ENCODE data around the gene BID.

BID gene

DNA sequence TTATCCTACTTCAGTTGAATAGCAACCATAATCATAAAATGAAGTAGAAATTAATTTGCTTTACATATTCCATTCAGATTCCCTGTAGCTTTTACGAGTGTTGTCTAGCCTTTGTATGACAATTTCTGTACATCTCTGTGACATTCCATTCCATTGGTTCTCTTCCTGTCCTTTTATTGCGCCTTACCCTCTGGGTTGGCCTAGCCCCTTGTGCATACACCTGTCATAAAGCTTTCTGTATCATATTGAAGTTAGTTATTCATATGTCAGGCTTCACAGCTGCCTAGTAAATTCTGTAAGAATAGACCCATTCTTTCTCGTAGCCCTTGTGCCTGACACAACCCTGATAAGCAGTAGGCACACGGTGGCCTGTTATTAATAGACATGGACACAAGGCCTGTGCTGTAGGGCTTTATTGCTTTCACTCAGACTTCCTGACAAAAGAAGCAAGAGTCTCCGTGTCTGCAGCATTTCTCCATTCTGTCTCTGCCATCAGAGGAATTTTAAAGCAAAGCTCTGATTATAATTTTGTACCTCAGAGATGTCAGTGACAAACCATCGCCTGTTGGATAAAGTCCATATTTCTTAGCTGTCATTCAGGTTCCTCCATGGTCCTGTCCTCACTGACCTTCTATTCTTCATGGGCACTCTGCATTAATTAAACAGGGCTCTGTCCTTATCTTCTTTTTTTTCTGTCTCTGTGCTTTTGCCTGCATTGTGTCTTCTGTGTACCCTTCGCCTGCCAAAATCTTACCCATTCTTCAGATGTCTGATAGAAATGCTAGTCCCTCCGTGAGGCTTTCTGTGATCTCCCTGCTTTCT, 49.4 kb downstream of the BID start:
- Histone ChIP-seq H3K4me2 (ENCODE audit: low read length) (no peak overlapping the region), H2AK5ac (ENCODE audit: low read length) (no peak overlapping the region), H3K4me3 (ENCODE audit: low read length) (no peak overlapping the region), H3K27ac (ENCODE audit: low read depth, low read length) (no peak overlapping the region), H3K23ac (ENCODE audit: low read length) (no peak overlapping the region), H2BK120ac (ENCODE audit: low read depth, low read length) (no peak overlapping the region), H3K56ac (ENCODE audit: low read length) (no peak overlapping the region), H3K79me2 (ENCODE audit: control insufficient read depth, insufficient read depth, low read length) (no peaks in the 10 kb centered on the region), H3K4ac (ENCODE audit: low read depth, low read length) (no peak overlapping the region), H4K5ac (ENCODE audit: low read length) (no peak overlapping the region), H3K27me3 (ENCODE audit: insufficient read depth, low read length, poor library complexity) (no peaks in the 10 kb centered on the region), H4K8ac (ENCODE audit: low read depth, low read length) (no peak overlapping the region), H3K79me1 (ENCODE audit: low read length) (no peaks in the 10 kb centered on the region), H3K9ac (ENCODE audit: low read length) (no peak overlapping the region), H3K4me1 (ENCODE audit: control insufficient read depth, low read depth, low read length) (no peaks in the 10 kb centered on the region), H2BK5ac (ENCODE audit: low read length) (no peak overlapping the region), H2BK15ac (replicated peaks; ENCODE audit: low read depth) (no peak overlapping the region), H3K36me3 (ENCODE audit: control insufficient read depth, insufficient read depth, low read length) (peaks cover 3% of the 10 kb centered on the region), H3K18ac (ENCODE audit: low read length) (no peak overlapping the region)
- no peak for DNase-seq
- WGBS (ENCODE audit: extremely low coverage, insufficient coverage, low lambda C conversion rate) = no CpG with 5 or more reads among the region's 8 CpGs

DNA sequence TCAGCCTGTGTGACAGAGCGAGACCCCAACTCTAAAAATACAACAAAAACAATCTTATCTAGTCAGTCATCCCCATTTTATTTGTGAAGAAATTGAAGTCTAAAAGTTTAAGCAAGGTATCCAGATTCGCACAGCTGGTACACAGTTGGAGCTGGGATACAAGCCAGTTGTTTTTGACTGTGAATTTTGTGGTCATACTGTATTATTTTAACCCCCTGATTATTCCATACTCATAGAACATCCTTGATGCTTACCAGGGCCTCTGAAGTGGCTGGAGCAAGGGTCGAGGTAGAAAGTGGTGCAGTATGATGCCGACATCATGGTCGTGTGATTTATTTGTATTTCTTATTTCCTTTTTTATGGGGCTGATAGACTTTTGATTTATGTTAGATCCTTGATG, 50.0 kb downstream of the BID start:
- no peaks in the 10 kb centered on the region for H3K4me1 ChIP-seq (ENCODE audit: control insufficient read depth, low read depth, low read length)
- H3K79me2 ChIP-seq (ENCODE audit: control insufficient read depth, insufficient read depth, low read length) = no peaks in the 10 kb centered on the region
- no peak overlapping the region for H4K8ac ChIP-seq (ENCODE audit: low read depth, low read length)
- no peak overlapping the region for H3K27ac ChIP-seq (ENCODE audit: low read depth, low read length)
- H3K27me3 ChIP-seq (ENCODE audit: insufficient read depth, low read length, poor library complexity) = no peaks in the 10 kb centered on the region
- no peak overlapping the region for H2AK5ac ChIP-seq (ENCODE audit: low read length)
- H3K23ac ChIP-seq (ENCODE audit: low read length) = no peak overlapping the region
- H3K18ac ChIP-seq (ENCODE audit: low read length) = no peak overlapping the region
- no peak overlapping the region for H3K56ac ChIP-seq (ENCODE audit: low read length)
- H3K79me1 ChIP-seq (ENCODE audit: low read length) = no peaks in the 10 kb centered on the region
- no peak for DNase-seq
- no peak overlapping the region for H2BK120ac ChIP-seq (ENCODE audit: low read depth, low read length)
- H3K9ac ChIP-seq (ENCODE audit: low read length) = no peak overlapping the region
- H3K36me3 ChIP-seq (ENCODE audit: control insufficient read depth, insufficient read depth, low read length) = peaks cover 3% of the 10 kb centered on the region
- no peak overlapping the region for H3K4ac ChIP-seq (ENCODE audit: low read depth, low read length)
- no peak overlapping the region for H4K5ac ChIP-seq (ENCODE audit: low read length)
- no CpG with 5 or more reads among the region's 5 CpGs for WGBS (ENCODE audit: extremely low coverage, insufficient coverage, low lambda C conversion rate)
- no peak overlapping the region for H2BK5ac ChIP-seq (ENCODE audit: low read length)
- H2BK15ac ChIP-seq (replicated peaks; ENCODE audit: low read depth) = no peak overlapping the region
- H3K4me3 ChIP-seq (ENCODE audit: low read length) = no peak overlapping the region
- no peak overlapping the region for H3K4me2 ChIP-seq (ENCODE audit: low read length)

- no peaks in the 10 kb centered on the region for H3K79me1 ChIP-seq (ENCODE audit: low read length)
- H3K4me1 ChIP-seq (ENCODE audit: control insufficient read depth, low read depth, low read length) = no peaks in the 10 kb centered on the region
- no peak overlapping the region for H3K56ac ChIP-seq (ENCODE audit: low read length)
- no peaks in the 10 kb centered on the region for H3K79me2 ChIP-seq (ENCODE audit: control insufficient read depth, insufficient read depth, low read length)
- no CpG with 5 or more reads among the region's 5 CpGs for WGBS (ENCODE audit: extremely low coverage, insufficient coverage, low lambda C conversion rate)
- H3K4me2 ChIP-seq (ENCODE audit: low read length) = no peak overlapping the region
- H3K27me3 ChIP-seq (ENCODE audit: insufficient read depth, low read length, poor library complexity) = no peaks in the 10 kb centered on the region
- H2BK120ac ChIP-seq (ENCODE audit: low read depth, low read length) = no peak overlapping the region
- H3K4ac ChIP-seq (ENCODE audit: low read depth, low read length) = no peak overlapping the region
- no peaks in the 10 kb centered on the region for H3K36me3 ChIP-seq (ENCODE audit: control insufficient read depth, insufficient read depth, low read length)
- H3K27ac ChIP-seq (ENCODE audit: low read depth, low read length) = no peak overlapping the region
- H2BK5ac ChIP-seq (ENCODE audit: low read length) = no peak overlapping the region
- no peak overlapping the region for H2BK15ac ChIP-seq (replicated peaks; ENCODE audit: low read depth)
- no peak overlapping the region for H4K8ac ChIP-seq (ENCODE audit: low read depth, low read length)
- no peak overlapping the region for H3K23ac ChIP-seq (ENCODE audit: low read length)
- no peak overlapping the region for H3K4me3 ChIP-seq (ENCODE audit: low read length)
- no peak overlapping the region for H4K5ac ChIP-seq (ENCODE audit: low read length)
- no peak overlapping the region for H3K18ac ChIP-seq (ENCODE audit: low read length)
- H3K9ac ChIP-seq (ENCODE audit: low read length) = no peak overlapping the region
- no peak for DNase-seq
- H2AK5ac ChIP-seq (ENCODE audit: low read length) = no peak overlapping the region
These were observed 54.4 kb downstream of the BID start for GRCh38 chr22:17719911-17720310.

DNA sequence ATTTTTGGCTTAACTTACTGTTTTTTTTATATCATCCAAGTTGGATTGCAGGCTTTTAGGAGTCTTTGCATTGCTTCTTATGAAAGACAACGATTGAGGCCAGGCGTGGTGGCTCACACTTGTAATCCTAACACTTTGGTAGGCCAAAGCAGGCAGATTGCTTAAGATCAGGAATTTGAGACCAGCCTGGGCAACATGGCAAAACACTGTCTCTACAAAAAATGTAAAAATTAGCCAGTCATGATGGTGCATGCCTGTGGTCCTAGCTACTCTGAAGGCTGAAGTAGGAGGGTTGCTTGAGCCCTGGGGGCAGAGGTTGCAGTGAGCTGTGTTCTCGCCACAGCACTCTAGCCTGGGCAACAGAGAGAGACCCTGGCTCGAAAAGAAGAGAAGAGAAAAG, 56.6 kb downstream of the BID start:
- H3K36me3 ChIP-seq (ENCODE audit: control insufficient read depth, insufficient read depth, low read length) = no peaks in the 10 kb centered on the region
- H3K4me3 ChIP-seq (ENCODE audit: low read length) = no peak overlapping the region
- H3K27me3 ChIP-seq (ENCODE audit: insufficient read depth, low read length, poor library complexity) = no peaks in the 10 kb centered on the region
- H3K23ac ChIP-seq (ENCODE audit: low read length) = no peak overlapping the region
- H3K18ac ChIP-seq (ENCODE audit: low read length) = no peak overlapping the region
- no peaks in the 10 kb centered on the region for H3K79me1 ChIP-seq (ENCODE audit: low read length)
- no peak overlapping the region for H3K27ac ChIP-seq (ENCODE audit: low read depth, low read length)
- no peak for DNase-seq
- H3K4me2 ChIP-seq (ENCODE audit: low read length) = no peak overlapping the region
- H3K4me1 ChIP-seq (ENCODE audit: control insufficient read depth, low read depth, low read length) = no peaks in the 10 kb centered on the region
- no peaks in the 10 kb centered on the region for H3K79me2 ChIP-seq (ENCODE audit: control insufficient read depth, insufficient read depth, low read length)
- no peak overlapping the region for H2AK5ac ChIP-seq (ENCODE audit: low read length)
- WGBS (ENCODE audit: extremely low coverage, insufficient coverage, low lambda C conversion rate) = no CpG with 5 or more reads among the region's 4 CpGs
- no peak overlapping the region for H3K4ac ChIP-seq (ENCODE audit: low read depth, low read length)
- no peak overlapping the region for H4K8ac ChIP-seq (ENCODE audit: low read depth, low read length)
- no peak overlapping the region for H3K56ac ChIP-seq (ENCODE audit: low read length)
- no peak overlapping the region for H2BK15ac ChIP-seq (replicated peaks; ENCODE audit: low read depth)
- no peak overlapping the region for H4K5ac ChIP-seq (ENCODE audit: low read length)
- H2BK5ac ChIP-seq (ENCODE audit: low read length) = no peak overlapping the region
- no peak overlapping the region for H3K9ac ChIP-seq (ENCODE audit: low read length)
- no peak overlapping the region for H2BK120ac ChIP-seq (ENCODE audit: low read depth, low read length)

DNA sequence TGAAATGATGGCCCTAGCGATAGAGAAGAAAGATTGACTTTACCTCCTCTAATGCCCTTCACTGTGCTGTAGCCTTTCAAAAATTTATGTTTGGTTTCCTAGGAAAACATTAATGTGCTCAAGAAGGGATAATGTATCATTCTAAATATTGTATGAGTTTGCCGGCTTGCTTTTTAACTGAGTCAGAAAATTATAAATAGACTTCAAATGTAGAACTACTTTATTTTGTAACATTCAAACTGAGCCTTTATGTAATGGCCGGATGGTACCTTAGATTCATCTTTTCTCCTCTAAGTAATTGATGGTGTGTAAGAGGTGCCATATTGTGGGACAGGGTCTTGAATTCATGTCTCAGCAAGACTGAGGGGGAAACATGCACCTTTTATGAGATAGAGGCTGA, 57.7 kb downstream of the BID start:
- WGBS (ENCODE audit: extremely low coverage, insufficient coverage, low lambda C conversion rate) = no CpG with 5 or more reads among the region's 3 CpGs
- no peaks in the 10 kb centered on the region for H3K79me1 ChIP-seq (ENCODE audit: low read length)
- DNase-seq = no peak
- no peak overlapping the region for H3K23ac ChIP-seq (ENCODE audit: low read length)
- no peak overlapping the region for H2BK120ac ChIP-seq (ENCODE audit: low read depth, low read length)
- no peaks in the 10 kb centered on the region for H3K79me2 ChIP-seq (ENCODE audit: control insufficient read depth, insufficient read depth, low read length)
- no peak overlapping the region for H3K4me3 ChIP-seq (ENCODE audit: low read length)
- no peaks in the 10 kb centered on the region for H3K4me1 ChIP-seq (ENCODE audit: control insufficient read depth, low read depth, low read length)
- H2BK15ac ChIP-seq (replicated peaks; ENCODE audit: low read depth) = no peak overlapping the region
- H3K4me2 ChIP-seq (ENCODE audit: low read length) = no peak overlapping the region
- H2AK5ac ChIP-seq (ENCODE audit: low read length) = no peak overlapping the region
- H3K36me3 ChIP-seq (ENCODE audit: control insufficient read depth, insufficient read depth, low read length) = no peaks in the 10 kb centered on the region
- no peak overlapping the region for H3K27ac ChIP-seq (ENCODE audit: low read depth, low read length)
- no peak overlapping the region for H3K4ac ChIP-seq (ENCODE audit: low read depth, low read length)
- H3K56ac ChIP-seq (ENCODE audit: low read length) = no peak overlapping the region
- no peak overlapping the region for H4K8ac ChIP-seq (ENCODE audit: low read depth, low read length)
- H2BK5ac ChIP-seq (ENCODE audit: low read length) = no peak overlapping the region
- no peak overlapping the region for H4K5ac ChIP-seq (ENCODE audit: low read length)
- H3K18ac ChIP-seq (ENCODE audit: low read length) = no peak overlapping the region
- H3K9ac ChIP-seq (ENCODE audit: low read length) = no peak overlapping the region
- no peaks in the 10 kb centered on the region for H3K27me3 ChIP-seq (ENCODE audit: insufficient read depth, low read length, poor library complexity)

- H2BK120ac ChIP-seq (ENCODE audit: low read depth, low read length) = no peak overlapping the region
- H3K36me3 ChIP-seq (ENCODE audit: control insufficient read depth, insufficient read depth, low read length) = no peaks in the 10 kb centered on the region
- WGBS (ENCODE audit: extremely low coverage, insufficient coverage, low lambda C conversion rate) = no CpG with 5 or more reads among the region's 2 CpGs
- no peak overlapping the region for H3K4me3 ChIP-seq (ENCODE audit: low read length)
- no peak overlapping the region for H3K18ac ChIP-seq (ENCODE audit: low read length)
- no peak overlapping the region for H3K9ac ChIP-seq (ENCODE audit: low read length)
- H3K4ac ChIP-seq (ENCODE audit: low read depth, low read length) = no peak overlapping the region
- H3K56ac ChIP-seq (ENCODE audit: low read length) = no peak overlapping the region
- no peak overlapping the region for H2BK5ac ChIP-seq (ENCODE audit: low read length)
- no peaks in the 10 kb centered on the region for H3K4me1 ChIP-seq (ENCODE audit: control insufficient read depth, low read depth, low read length)
- no peak overlapping the region for H3K4me2 ChIP-seq (ENCODE audit: low read length)
- no peak overlapping the region for H3K27ac ChIP-seq (ENCODE audit: low read depth, low read length)
- H3K79me2 ChIP-seq (ENCODE audit: control insufficient read depth, insufficient read depth, low read length) = no peaks in the 10 kb centered on the region
- no peak overlapping the region for H4K5ac ChIP-seq (ENCODE audit: low read length)
- H2AK5ac ChIP-seq (ENCODE audit: low read length) = no peak overlapping the region
- DNase-seq = no peak
- no peaks in the 10 kb centered on the region for H3K27me3 ChIP-seq (ENCODE audit: insufficient read depth, low read length, poor library complexity)
- no peaks in the 10 kb centered on the region for H3K79me1 ChIP-seq (ENCODE audit: low read length)
- H4K8ac ChIP-seq (ENCODE audit: low read depth, low read length) = no peak overlapping the region
- H2BK15ac ChIP-seq (replicated peaks; ENCODE audit: low read depth) = no peak overlapping the region
- H3K23ac ChIP-seq (ENCODE audit: low read length) = no peak overlapping the region
These were observed 61.8 kb downstream of the BID start for GRCh38 chr22:17712441-17712840.
